ENCODE measurements around the gene PRKCE. TPM values are rescaled to one million over a fixed set of nuclear protein-coding genes. Genes with fewer than 3 reads are reported as not detected.

The PRKCE gene
- total RNA-seq, 1 experiment from 2014 or later = 1.3 TPM

DNA sequence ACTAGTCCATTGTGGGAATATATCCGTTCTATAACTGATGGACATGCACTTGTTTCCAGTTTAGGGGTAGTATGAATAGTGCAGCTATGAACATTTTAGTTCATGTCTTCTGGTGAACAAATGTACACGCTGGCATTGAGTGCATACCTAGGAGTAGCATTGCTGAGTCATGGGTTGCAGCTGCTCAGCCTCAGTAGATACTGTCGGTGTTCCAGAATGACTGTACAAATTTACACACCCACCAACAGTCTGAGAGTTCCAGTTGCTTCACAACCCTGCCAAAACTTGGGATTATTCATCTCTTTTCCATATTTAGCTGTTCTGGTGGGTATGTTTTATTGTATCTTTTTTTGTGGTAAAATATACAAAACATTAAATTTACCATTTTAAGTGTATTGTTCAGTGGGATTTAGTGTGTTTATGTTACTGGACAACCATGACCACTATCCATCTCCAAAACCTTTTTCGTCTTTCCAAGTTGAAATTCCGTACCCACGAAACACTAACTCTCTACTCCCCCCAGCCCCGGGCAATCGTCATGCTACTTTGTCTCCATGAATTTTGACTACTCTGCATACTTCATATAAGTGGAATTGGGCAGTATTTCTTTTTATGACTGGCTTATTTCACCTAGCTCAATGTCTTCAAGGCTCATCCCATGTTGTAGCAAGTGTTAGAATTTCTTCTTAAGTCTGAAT is 281.0 kb downstream of the PRKCE start:
- Histone ChIP-seq H3K14ac (ENCODE audit: insufficient read depth, low read length) (no peak overlapping the region), H3K9ac (ENCODE audit: extremely low read depth, insufficient read length, low read length) (no peak overlapping the region), H2AK5ac (ENCODE audit: insufficient read length, low read length) (no peak overlapping the region), H3K4ac (ENCODE audit: low read depth, low read length) (no peak overlapping the region), H3K27me3 (ENCODE audit: insufficient read depth, low read length) (no peaks in the 10 kb centered on the region), H3K79me2 (ENCODE audit: insufficient read depth, low read length) (no peaks in the 10 kb centered on the region), H3K27ac (ENCODE audit: insufficient read length, low read depth, low read length) (no peak overlapping the region), H2BK120ac (ENCODE audit: low read depth, low read length, poor library complexity, severe bottlenecking) (no peak overlapping the region), H3K56ac (ENCODE audit: insufficient read length, low read depth, low read length) (no peak overlapping the region), H3T11ph (ENCODE audit: low read length) (no peak overlapping the region), H3K18ac (ENCODE audit: insufficient read length, low read depth, low read length) (no peak overlapping the region), H2AFZ (ENCODE audit: low read length) (no peak overlapping the region), H3K23me2 (ENCODE audit: insufficient read length, low read depth, low read length, poor library complexity, severe bottlenecking) (no peaks in the 10 kb centered on the region), H4K5ac (ENCODE audit: insufficient read length, low read depth, low read length) (no peak overlapping the region), H2BK15ac (ENCODE audit: low read depth, low read length) (no peak overlapping the region), H2BK20ac (ENCODE audit: low read depth, low read length, poor library complexity, severe bottlenecking) (no peak overlapping the region), H4K20me1 (ENCODE audit: control insufficient read depth, insufficient read depth, insufficient read length) (no peaks in the 10 kb centered on the region), H3K23ac (ENCODE audit: insufficient read length, low read depth, low read length) (no peak overlapping the region), H3K9me3 (ENCODE audit: control insufficient read depth, low read depth, low read length) (no peaks in the 10 kb centered on the region), H4K91ac (ENCODE audit: insufficient read length, low read depth, low read length) (no peak overlapping the region), H3K79me1 (ENCODE audit: insufficient read depth, low read depth, low read length, poor library complexity, severe bottlenecking) (no peaks in the 10 kb centered on the region), H3K4me2 (ENCODE audit: insufficient read depth, insufficient read length, low read length) (no peak overlapping the region), H2BK5ac (ENCODE audit: insufficient read length, low read length) (no peak overlapping the region), H2BK12ac (ENCODE audit: insufficient read length, low read depth, low read length) (no peak overlapping the region), H4K8ac (replicated peaks; ENCODE audit: insufficient read length, low read depth, low read length) (no peak overlapping the region), H3K4me1 (ENCODE audit: insufficient read depth, low read length) (no peaks in the 10 kb centered on the region)
- Mint-ChIP-seq H3K27ac (no peak overlapping the region), H3K27me3 (ENCODE audit: low read depth) (peaks cover 3% of the 10 kb centered on the region; the same call in 1 of the 2 replicates), H3K36me3 (ENCODE audit: insufficient read depth in 1 of 3, low read depth in 3 of 3) (no peaks in the 10 kb centered on the region), H3K9me3 (peaks cover 0 to 2% of the 10 kb centered on the region in 2 experiments; a peak in 1 of 5 replicates), H3K4me3 (no peak overlapping the region), H3K4me1 (peaks cover 5 to 9% of the 10 kb centered on the region in 2 experiments)
- no CpG with 5 or more reads among the region's 8 CpGs for WGBS (ENCODE audit: extremely low coverage, insufficient read length, low lambda C conversion rate)
- no peak for DNase-seq
- TF ChIP-seq, protein P1, sequence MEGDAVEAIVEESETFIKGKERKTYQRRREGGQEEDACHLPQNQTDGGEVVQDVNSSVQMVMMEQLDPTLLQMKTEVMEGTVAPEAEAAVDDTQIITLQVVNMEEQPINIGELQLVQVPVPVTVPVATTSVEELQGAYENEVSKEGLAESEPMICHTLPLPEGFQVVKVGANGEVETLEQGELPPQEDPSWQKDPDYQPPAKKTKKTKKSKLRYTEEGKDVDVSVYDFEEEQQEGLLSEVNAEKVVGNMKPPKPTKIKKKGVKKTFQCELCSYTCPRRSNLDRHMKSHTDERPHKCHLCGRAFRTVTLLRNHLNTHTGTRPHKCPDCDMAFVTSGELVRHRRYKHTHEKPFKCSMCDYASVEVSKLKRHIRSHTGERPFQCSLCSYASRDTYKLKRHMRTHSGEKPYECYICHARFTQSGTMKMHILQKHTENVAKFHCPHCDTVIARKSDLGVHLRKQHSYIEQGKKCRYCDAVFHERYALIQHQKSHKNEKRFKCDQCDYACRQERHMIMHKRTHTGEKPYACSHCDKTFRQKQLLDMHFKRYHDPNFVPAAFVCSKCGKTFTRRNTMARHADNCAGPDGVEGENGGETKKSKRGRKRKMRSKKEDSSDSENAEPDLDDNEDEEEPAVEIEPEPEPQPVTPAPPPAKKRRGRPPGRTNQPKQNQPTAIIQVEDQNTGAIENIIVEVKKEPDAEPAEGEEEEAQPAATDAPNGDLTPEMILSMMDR (conservative IDR thresholded peaks at IDR 0.05) = no peak
